A673 (cell line): ENCODE measurements around the gene BCAS1.

Experiments
- EZH2 ChIP-seq: fragments of 200-600 bp; sonication (generic); IDR thresholded peaks from 2 replicates; pipeline ENCODE4 v1.6.1; 2017; ENCODE audit warnings: borderline replicate concordance, low read depth, mild to moderate bottlenecking, mixed read lengths, antibody characterized with exemption, low read length; ENCODE audit not compliant: poor library complexity, severe bottlenecking
- TF ChIP-seq, protein P1 (sequence below): fragments of 300-800, 200-600 bp; sonication (generic); conservative IDR thresholded peaks from 2 replicates; pipeline ENCODE4 v1.5.1; 2017; ENCODE audit warnings: low read depth, mild to moderate bottlenecking, antibody characterized with exemption, low read length, moderate library complexity, mixed read lengths

GRCh38 chr20:53925651-53926401 is 144.6 kb downstream of the BCAS1 start:
- TF ChIP-seq, protein P1, sequence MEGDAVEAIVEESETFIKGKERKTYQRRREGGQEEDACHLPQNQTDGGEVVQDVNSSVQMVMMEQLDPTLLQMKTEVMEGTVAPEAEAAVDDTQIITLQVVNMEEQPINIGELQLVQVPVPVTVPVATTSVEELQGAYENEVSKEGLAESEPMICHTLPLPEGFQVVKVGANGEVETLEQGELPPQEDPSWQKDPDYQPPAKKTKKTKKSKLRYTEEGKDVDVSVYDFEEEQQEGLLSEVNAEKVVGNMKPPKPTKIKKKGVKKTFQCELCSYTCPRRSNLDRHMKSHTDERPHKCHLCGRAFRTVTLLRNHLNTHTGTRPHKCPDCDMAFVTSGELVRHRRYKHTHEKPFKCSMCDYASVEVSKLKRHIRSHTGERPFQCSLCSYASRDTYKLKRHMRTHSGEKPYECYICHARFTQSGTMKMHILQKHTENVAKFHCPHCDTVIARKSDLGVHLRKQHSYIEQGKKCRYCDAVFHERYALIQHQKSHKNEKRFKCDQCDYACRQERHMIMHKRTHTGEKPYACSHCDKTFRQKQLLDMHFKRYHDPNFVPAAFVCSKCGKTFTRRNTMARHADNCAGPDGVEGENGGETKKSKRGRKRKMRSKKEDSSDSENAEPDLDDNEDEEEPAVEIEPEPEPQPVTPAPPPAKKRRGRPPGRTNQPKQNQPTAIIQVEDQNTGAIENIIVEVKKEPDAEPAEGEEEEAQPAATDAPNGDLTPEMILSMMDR: no peak
- TF ChIP-seq EZH2: no peak
